GM12864 (cell line): ENCODE results near the gene MCUB.
A peak's percentile ranks its signal among the peaks of the same experiment; 100 is the strongest.

Source experiments
- DNase-seq: peaks from one replicate; pipeline ENCODE4 v3.0.0-alpha.2; 2011; ENCODE audit warnings: low read depth
- H3K4me3 ChIP-seq: 2 replicates; pipeline ENCODE4 v1.5.1; 2011; ENCODE audit warnings: mild to moderate bottlenecking, low read depth, low read length, control low read depth
- CTCF ChIP-seq: IDR thresholded peaks from 2 replicates; pipeline ENCODE4 v1.5.1; 2011; ENCODE audit warnings: low read depth, mild to moderate bottlenecking, moderate library complexity, low read length, control low read depth, inconsistent platforms; ENCODE audit errors: missing control alignments

Gene MCUB

GRCh38 chr4:109627361-109627760 lies 67.3 kb downstream of the MCUB start:
- H3K4me3 ChIP-seq, result no peak overlapping the region
- no peak for DNase-seq
- no peak for TF ChIP-seq CTCF

GRCh38 chr4:109629775-109630174 lies 69.7 kb downstream of the MCUB start:
- H3K4me3 ChIP-seq, result no peak overlapping the region
- TF ChIP-seq CTCF, result no peak
- no peak for DNase-seq

- TF ChIP-seq CTCF, result no peak
- DNase-seq, result no peak
- no peak overlapping the region for H3K4me3 ChIP-seq
Observed at GRCh38 chr4:109631532-109632108, 71.6 kb downstream of the MCUB start.

- no peak overlapping the region for H3K4me3 ChIP-seq
- no peak for TF ChIP-seq CTCF
- DNase-seq, result no peak
Observed at GRCh38 chr4:109640644-109641043, 80.6 kb downstream of the MCUB start.

DNA sequence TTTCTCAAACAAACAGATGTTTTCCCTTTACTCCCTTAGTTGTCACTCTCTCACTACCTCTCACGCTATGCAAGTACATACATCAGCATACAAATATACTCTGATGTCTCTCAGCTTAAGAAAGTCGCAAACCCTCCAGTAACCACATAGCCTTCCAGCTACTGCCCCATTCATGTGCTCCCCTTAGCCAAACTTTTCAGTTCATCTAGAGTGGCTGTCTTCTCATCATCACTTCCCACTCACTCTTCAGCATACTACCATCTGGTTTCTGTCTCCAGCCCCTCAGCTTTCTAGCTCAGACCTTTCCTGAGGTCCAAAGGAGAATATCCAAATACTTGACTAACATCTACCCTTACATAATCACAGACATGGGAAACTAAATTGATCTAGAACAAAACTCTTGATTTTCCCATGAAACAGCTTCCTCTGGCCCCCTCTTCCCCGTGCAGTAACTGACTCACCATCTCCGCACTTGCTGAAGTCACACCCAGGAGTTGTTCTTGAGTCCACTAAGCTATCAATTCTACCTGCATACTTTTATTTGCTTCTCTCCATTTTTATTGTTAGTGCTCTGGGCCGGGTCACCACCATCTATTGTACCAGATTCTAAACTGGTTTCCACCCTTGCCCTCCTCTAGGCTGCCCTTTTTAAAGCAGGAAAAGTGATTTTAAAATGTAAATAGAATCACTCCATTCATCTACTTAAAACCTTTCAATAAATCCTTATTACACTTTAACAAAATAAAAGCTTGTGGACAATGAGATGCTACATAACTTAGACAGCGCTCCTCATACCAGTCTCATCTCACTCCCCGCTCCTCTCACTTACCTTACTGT lies 86.0 kb downstream of the MCUB start:
- no peak for DNase-seq
- no peak overlapping the region for H3K4me3 ChIP-seq
- no peak for TF ChIP-seq CTCF

GRCh38 chr4:109648266-109648996 lies 88.4 kb downstream of the MCUB start:
- TF ChIP-seq CTCF, result no peak
- peak; percentile 49 for DNase-seq

More at GRCh38 chr4:109648266-109648996, 88.4 kb downstream of the MCUB start:
- H3K4me3 ChIP-seq, result no peak overlapping the region
